HG03442 (cell line): ENCODE measurements around the gene WIF1.

Experiments used
- ATAC-seq: cut with Tn5 transposase; IDR thresholded peaks from one replicate; pipeline ENCODE4 v1.9.1; 2021; ENCODE audit warnings: mild to moderate bottlenecking, moderate library complexity; ENCODE audit not compliant: unreplicated experiment

WIF1 gene, protein sequence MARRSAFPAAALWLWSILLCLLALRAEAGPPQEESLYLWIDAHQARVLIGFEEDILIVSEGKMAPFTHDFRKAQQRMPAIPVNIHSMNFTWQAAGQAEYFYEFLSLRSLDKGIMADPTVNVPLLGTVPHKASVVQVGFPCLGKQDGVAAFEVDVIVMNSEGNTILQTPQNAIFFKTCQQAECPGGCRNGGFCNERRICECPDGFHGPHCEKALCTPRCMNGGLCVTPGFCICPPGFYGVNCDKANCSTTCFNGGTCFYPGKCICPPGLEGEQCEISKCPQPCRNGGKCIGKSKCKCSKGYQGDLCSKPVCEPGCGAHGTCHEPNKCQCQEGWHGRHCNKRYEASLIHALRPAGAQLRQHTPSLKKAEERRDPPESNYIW

DNA sequence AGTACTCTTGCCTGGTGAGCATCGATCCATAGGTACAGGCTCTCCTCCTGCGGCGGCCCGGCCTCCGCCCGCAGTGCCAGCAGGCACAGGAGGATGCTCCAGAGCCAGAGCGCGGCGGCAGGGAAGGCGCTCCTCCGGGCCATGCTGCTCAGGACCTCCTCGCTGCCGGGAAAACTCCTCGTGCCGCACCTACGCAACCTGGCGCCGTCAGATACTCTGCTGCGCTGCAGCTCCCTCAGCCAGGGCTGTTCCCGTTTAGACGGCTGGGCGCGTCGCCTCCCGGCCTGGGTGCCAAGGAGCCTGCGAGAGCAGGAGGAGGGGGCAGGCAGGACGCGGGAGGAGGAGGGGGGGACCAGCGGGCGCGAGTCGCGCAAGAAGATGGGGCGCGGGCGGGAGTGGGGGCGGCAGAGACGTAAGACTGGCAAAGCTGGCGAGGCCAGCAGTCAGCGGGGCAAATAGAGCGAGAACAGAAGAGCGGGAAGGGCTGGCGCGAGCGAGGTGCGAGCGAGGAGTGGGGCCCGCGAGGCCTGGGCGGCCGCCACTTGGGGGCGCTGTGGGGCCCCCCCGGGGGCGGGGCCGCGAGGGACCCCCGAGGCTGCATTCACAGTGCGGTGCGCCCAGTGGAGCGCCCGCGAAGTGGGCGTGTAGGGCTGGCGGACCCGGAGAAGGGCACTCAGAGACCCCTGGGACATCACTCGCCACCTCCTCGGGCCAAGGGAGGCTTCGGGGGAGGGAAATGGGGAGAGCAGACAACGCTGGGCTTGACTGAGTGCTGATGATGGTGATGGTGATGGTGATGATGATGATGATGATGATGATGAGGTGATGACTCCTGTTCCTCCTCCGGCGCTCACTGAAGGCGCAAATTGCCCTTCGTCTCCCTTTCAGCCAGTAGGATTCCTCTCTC is at the start of gene WIF1:
TSS of gene WIF1 (minus strand) at position 257 of the 907 bp plus-strand sequence. CDS start at position 143, 114 bp downstream.
- peak; percentile 66 for ATAC-seq

DNA sequence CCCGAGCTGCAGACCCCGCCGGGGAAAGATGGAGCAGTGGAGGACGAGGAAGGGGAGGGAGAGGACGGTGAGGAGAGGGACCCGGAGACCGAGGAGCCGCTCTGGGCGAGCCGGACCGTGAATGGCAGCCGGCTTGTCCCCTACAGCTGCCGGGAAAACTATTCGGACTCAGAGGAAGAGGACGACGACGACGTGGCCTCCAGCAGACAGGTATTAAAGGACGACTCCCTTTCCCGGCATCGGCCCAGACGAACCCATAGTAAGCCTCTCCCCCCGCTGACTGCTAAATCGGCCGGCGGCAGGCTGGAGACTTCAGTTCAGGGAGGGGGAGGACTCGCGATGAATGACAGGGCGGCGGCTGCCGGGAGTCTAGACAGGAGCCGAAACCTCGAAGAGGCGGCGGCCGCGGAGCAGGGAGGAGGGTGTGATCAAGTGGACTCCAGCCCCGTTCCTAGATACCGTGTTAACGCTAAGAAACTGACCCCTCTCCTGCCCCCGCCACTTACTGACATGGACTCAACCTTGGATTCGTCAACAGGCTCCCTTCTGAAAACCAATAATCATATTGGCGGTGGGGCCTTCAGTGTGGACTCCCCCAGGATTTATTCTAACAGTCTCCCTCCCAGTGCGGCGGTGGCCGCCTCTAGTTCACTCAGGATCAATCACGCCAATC is 49.2 kb upstream of the WIF1 start:
- ATAC-seq = peak; percentile 44

DNA sequence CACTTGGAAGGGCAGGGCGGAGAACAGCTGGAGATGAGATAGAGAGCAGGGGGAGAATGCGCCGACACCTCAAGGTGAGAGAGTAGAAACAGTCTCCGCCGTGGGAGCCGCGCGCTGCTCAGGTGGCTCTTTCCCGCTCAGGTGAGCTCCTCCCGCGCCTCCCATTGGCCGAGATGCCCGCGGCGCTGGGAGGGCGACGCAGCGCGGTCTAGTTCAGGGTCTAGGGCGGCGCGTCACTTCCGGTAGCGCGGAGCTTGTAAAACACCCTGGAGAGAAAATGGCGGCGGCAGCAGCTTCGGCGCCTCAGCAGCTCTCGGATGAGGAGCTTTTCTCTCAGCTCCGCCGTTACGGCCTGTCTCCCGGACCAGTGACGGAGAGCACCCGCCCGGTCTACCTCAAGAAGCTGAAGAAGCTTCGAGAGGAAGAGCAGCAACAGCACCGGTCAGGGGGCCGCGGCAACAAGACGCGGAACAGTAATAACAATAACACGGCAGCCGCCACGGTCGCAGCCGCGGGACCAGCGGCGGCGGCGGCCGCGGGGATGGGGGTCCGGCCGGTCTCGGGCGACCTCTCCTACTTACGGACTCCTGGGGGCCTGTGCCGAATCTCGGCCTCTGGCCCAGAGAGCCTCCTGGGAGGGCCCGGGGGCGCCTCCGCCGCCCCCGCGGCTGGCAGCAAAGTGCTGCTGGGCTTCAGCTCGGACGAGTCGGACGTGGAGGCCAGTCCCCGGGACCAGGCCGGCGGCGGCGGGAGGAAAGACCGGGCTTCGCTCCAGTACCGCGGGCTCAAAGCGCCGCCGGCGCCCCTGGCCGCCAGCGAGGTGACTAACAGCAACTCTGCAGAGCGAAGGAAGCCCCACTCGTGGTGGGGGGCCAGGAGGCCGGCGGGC is 48.5 kb upstream of the WIF1 start, which contains the start of gene LEMD3:
TSS of gene LEMD3 (plus strand) at position 264 of the 889 bp plus-strand sequence. CDS start at position 278, 14 bp downstream.
- ATAC-seq = peak; percentile 91

DNA sequence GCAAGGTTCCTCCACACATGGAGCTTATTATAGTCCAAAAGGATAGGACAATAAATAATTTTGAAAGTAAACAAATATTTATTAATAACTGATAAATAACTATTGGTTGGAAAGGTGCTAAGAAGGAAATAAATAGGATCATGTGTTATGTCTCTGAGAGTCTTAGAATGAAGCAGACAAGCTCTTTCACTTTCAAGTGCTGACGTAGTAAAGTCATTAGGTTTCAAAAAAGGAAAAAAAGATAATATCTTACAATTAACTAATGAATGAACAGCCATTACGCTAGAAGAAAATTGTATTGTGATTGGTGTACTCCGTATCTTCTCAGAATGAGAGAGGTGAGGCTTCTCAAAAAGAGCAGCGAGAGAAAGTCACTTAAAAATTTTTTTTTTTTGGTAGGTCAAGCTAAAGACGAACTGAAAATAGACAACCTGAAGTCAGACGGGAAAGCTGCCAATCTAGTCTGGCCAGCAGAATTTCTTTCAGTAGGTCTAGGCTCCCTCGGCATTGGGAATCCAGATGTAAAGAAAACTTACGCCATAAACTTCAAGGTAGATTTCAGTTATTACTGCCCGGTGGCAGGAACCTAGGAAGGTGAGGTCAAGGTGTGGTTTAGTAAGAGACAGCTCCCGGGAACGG is 47.7 kb upstream of the WIF1 start:
- no peak for ATAC-seq

DNA sequence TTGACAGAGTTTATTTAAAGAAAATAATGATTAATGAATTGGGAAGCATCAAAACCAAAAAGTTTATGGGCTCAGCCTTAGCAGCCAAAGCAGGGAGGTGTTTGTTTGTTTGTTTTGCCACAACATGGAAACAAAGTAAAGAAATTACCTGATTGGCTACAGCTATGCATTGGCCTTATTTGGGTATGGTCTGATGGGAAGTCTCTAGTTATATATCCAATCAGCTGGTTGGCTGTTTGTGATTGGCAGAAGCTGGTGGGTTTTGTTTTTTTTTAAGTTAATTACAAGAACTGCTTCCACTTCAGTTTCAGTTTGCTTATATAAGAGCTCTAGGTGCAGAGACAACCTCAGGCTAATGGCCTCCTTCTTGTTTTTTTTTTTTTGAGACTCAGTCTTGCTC is 43.7 kb upstream of the WIF1 start:
- ATAC-seq = no peak

DNA sequence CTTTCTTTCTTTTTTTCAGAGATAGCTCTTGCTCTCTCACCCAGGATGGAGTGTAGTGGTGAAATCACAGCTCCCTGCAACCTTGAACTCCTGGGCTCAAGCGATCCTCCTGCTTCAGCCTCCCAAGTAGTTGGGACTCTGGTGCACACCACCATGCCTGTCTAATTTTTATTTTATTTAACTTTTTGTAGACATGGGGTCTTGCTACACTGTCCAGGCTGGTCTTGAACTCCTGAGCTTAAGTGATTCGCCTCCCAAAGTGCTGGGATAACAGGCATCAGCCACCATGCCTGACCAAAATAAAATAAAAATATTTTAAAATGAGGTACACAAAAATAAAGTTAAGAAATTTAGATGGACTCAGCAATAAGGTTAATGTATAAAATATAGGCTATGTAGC is 43.1 kb upstream of the WIF1 start:
- no peak for ATAC-seq

DNA sequence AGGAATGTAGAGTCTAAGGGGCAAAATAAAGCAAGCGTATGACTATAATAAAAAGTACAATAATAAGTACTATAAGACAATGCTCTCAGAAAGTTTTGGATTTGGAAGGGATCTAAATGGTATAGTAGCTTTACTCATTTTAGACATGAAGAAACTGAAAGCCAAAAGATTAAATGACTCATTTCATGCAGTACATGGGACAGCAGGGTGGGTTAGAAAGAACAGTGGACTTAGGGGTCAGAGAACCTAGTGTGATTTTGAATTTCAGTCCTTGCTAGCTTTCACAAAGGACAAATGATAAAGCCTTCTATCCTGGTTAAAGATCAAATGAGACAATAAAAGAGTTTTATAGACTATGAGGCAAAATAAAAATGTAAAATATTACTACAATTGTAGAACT is 41.5 kb upstream of the WIF1 start:
- ATAC-seq = peak; percentile 68

DNA sequence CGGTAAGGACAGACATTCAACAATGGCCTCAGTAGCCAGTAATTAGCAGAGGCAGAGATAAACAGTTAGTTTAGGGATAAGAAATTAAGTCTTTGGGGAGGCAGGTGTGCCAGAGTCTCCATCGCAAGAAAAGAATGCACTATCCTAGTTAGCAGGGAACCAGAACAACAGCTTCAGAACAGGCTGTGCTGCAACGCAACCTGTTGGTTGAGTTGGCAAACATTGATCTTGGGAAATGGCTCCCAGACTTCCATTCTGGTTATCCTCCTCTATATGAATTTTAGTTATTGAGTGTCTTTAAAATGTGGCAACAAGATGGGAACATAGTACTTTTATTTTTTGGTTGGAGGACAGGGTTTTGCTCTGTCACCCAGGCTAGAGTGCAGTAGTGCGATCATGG is 36.0 kb upstream of the WIF1 start:
- ATAC-seq = no peak

DNA sequence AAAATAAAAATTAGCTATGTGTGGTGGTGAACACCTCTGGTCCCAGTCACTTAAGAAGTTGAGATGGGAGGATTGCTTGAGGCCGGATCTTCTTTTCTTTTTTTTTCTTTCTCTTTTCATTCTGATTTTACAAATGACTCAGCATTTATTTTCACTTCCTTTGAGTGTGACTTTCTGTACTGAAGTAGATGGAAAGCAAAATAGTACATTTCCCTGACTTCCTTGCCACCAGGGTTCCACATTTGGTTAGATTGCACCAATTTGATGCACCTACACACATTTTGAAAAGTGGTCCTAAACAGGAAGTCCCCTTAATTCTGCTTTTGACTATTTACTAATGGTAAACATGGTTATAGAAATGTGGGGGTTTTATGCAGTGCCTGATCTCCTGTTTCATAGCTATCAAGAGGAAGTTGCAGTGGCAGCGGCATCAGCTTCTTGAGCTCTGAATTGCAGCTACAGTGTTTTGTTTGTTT is 35.3 kb upstream of the WIF1 start:
- peak; percentile 90 for ATAC-seq

DNA sequence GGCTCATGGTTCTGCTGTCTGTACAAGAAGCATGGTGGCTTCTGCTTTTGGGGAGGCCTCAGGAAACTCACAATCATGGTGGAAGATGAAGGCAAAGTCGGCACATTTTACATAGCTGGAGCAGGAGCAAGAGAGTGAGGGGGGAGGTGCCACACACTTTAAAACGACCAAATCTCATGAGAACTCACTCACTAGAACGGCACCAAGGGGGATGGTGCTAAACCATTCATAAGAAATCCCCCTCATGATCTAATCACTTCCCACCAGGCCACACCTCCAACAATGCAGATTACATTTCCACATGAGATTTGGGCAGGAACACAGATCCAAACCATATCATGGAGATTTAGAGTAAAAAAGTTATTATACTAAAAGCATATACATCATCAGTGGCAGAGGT is 34.7 kb upstream of the WIF1 start:
- ATAC-seq = peak; percentile 36

DNA sequence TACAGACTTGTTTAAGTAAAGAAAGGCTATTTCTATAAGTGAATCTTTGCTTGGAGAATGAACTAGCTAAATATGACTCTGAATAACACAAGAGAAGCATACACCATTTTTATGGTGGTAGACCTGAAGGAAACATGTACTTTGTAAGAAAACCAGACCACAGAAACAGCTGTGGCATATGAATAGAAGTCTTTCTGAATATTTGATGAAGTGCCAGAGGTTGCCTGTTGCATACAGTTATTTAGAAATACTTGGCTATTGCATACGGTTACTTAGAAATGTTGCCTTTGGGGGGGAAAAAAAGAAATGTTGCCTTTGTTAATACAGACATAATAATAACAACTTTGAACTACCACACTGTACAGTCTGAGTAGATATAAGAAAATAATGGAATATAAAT is 31.5 kb upstream of the WIF1 start:
- ATAC-seq = no peak

DNA sequence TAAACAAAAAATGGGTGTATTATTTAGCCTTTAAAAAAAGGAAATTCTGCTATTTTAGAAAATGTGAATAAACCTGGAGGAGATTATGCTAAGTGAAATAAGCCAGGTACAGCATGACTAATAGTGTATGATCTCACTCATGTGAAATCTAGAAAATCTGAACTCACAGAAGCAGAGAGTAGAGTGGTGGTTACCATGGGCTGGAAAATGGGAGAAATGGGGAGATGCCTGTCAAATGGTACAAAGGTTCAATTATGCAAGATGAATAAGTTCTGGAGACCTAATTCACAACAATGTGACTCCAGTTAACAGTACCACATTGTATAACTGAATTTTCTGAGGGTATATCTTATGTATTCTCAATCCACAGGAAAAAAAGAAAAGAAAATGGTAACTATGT is 30.9 kb upstream of the WIF1 start:
- ATAC-seq = no peak

DNA sequence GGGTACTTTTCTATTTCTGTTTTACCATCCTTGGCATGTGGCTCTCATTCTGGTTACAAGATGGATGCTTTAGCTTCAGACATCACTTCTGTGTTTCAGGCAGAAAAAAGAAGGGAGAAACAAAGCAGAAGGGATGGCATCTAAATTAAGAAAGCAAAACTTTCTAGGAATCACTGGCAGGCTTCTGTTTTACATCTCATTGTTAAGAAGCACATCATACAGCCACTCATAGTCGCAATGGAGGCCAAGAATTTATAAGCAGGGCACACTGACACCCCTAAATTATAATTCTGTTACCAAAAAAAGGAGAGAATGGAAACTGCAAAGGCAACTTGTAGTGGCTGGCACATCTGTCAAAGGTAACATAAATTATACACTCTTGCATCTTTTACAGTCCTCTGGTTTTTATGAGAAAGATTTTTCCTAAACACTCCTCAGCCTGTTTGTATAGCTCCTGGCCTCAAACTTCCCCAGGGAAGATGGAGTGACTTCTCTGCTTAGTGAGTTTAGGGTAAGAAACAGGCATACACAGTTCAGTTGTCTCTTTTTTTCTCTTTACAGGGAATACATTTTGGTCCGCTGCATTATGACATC is 26.3 kb upstream of the WIF1 start:
- ATAC-seq = no peak

DNA sequence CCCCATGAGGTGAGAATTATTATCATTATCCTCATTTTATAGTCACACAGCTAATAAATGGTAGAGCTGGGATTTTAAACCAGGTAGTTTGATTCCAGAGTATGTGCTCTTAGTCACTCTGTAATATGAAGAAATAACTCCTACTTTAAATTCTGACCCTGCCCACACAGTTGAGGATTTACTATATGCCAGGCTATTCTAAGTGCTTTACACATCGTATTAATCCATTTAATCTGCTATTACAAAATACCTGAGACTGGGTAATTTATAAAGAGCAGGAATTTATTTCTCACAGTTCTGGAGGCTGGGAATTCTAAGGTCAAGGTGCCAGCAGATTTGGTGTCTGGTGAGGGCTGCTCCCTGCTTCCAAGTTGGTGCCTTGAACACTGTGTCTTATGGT is 19.6 kb upstream of the WIF1 start:
- ATAC-seq = no peak

DNA sequence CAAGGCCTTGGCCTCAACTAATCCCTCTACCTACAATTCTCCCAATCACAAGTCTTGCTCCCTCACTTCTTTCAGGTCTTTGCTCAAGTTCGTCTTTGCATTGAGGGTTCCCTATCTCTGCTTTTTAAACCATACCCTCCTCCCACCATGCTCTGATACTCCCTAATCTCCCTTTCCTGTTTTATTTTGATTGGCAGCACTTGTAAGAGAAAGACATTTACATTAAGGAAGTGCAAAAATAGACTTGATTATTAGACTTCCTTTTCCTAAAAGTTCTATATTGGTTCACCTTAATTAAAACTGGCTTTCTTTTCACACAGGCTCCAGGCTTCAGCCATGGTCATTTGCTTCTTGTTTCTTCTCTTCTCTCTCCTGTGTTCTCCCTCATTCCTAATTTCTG is 18.3 kb upstream of the WIF1 start:
- no peak for ATAC-seq

DNA sequence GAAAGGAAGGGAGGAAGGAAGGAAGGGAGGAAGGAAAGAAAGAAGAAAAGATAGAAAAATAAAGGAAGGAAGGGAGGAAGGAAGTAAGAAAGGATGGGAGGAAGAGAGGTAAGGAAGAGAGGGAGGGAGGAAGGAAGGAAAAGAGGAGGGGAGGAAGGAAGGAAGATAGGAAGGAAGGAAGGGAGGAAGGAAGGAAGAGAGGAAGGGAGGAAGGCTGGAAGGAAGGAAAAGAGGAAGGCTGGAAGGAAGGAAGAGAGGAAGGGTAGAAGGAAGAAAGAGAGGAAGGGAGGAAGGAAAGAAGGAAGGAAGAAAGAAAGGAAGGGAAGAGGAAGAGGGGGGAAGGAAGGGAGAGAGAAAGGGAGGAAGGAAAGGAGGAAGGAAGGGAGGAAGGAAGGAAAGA is 12.8 kb upstream of the WIF1 start:
- ATAC-seq = no peak

DNA sequence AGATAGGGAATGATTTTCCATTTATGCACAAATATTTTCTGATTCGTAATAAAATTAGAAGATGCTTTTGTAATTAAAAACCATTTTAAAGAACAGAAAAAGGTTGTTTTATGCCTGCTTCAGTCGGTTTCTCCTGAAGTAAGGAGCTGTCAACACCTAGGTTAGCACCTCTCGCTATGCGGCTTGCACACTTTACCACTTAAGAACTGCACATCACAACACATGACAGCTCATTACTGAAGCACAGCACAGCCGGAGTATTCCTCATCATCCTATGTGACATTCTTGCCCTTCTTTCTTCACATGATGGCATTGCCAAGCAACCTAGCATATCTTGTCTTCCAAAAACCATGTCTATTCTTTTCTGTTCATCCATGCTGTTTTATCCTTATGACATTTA is 5.4 kb upstream of the WIF1 start:
- no peak for ATAC-seq

DNA sequence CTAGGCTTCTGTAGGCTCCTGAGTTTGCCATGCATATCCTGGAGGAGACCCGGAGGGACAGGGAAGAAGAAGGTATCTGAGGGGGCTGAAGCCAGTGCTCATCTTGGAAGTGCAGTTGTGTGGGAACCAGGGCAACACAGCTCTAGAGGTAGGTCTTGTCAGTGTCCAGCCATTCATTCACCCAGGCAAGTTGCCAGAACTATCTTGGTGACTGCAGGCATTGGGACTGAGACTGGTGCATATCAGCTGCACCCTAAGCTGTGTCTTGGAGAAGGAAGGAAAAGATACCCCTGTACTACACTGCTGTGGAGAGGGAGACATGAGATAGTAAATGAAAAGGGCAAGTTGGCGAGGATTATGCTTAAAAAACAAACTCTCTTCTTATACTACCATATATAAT is 4.9 kb upstream of the WIF1 start:
- no peak for ATAC-seq

DNA sequence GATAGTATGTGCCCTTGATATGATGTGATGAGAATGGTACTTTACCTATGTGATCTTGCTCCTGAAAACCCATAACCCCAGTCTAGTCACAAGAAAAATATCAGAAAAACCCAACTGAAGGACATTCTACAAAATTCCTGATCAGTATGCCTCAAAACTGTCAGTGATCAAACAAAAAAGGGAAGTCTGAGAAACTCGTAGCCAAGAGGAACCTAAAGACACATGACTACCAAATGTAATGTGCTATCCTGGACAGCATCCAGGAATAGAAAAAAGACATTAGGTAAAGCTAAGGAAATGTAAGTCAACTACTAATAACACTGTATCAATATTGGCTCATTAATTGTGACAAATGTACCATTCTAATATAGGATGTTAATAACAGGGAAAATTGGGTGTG is 4.1 kb upstream of the WIF1 start:
- ATAC-seq = no peak
